GM21360 (cell line): ENCODE results near the gene ZNF398.
"Not testable (repeated sequence)": the region's sequence is repeated elsewhere in the genome, so short reads cannot be mapped to it uniquely, and the experiment has no call there.

ENCODE experiments used
- ATAC-seq: cut with Tn5 transposase; IDR thresholded peaks from one replicate; pipeline ENCODE4 v1.9.1; 2021; ENCODE audit warnings: mild to moderate bottlenecking, moderate library complexity; ENCODE audit not compliant: unreplicated experiment

ZNF398 gene

GRCh38 chr7:149147072-149147751 is at the start of gene ZNF398:
Gene ZNF398 (plus strand): TSS chr7:149147453. CDS start chr7:149147743, 290 bp downstream.
- peak; percentile 71 for ATAC-seq

- no peak for ATAC-seq
Measured at GRCh38 chr7:149099058-149099457, 48.2 kb upstream of the ZNF398 start.

- ATAC-seq, result no peak
Measured at GRCh38 chr7:149100821-149101220, 46.4 kb upstream of the ZNF398 start.

GRCh38 chr7:149102666-149103065 is 44.6 kb upstream of the ZNF398 start:
- ATAC-seq, result no peak

- no peak for ATAC-seq
Measured at GRCh38 chr7:149103424-149103823, 43.8 kb upstream of the ZNF398 start.

GRCh38 chr7:149104214-149104613 is 43.0 kb upstream of the ZNF398 start:
- ATAC-seq, result no peak

- ATAC-seq, result no peak
Measured at GRCh38 chr7:149104749-149105148, 42.5 kb upstream of the ZNF398 start.

- ATAC-seq, result no peak
Measured at GRCh38 chr7:149109969-149110368, 37.3 kb upstream of the ZNF398 start.

GRCh38 chr7:149125189-149125862 is 21.9 kb upstream of the ZNF398 start:
- peak; percentile 33 for ATAC-seq

GRCh38 chr7:149125863-149126661 is 21.2 kb upstream of the ZNF398 start, which contains the start of gene ZNF425:
Gene ZNF425 (minus strand): TSS chr7:149126324. CDS start chr7:149126213, 111 bp downstream.
- ATAC-seq, result peak; percentile 81

- peak; percentile 39 for ATAC-seq
Measured at GRCh38 chr7:149126662-149127266, 20.5 kb upstream of the ZNF398 start.

- ATAC-seq, result no peak
Measured at GRCh38 chr7:149130572-149131198, 16.6 kb upstream of the ZNF398 start.

- no peak for ATAC-seq
Measured at GRCh38 chr7:149133028-149133710, 14.1 kb upstream of the ZNF398 start.

- ATAC-seq, result no peak
Measured at GRCh38 chr7:149136118-149136517, 11.1 kb upstream of the ZNF398 start.

GRCh38 chr7:149140831-149141230 is 6.4 kb upstream of the ZNF398 start:
- ATAC-seq, result no peak

GRCh38 chr7:149141893-149142292 is 5.4 kb upstream of the ZNF398 start:
- ATAC-seq, result no peak

- not testable (repeated sequence) for ATAC-seq
Measured at GRCh38 chr7:149144436-149144922, 2.8 kb upstream of the ZNF398 start.

- no peak for ATAC-seq
Measured at GRCh38 chr7:149145031-149145845, 2.0 kb upstream of the ZNF398 start.
